Mucosa of gallbladder (tissue), 1 donor: Measurements from ENCODE around the gene CD83. TPM values are rescaled to one million over a fixed set of nuclear protein-coding genes. Genes with fewer than 3 reads are reported as not detected.
"Not testable (repeated sequence)": the region's sequence is repeated elsewhere in the genome, so short reads cannot be mapped to it uniquely, and the experiment has no call there.

Source experiments
- DNase-seq: peaks from one replicate; pipeline ENCODE4 v3.0.0-alpha.2; 2020; ENCODE audit warnings: low spot score
- total RNA-seq: library from RNA; stranded (reverse); gene quantifications from one replicate; pipeline ENCODE4 v1.2.1, GENCODE V29; 2021
- donor health status: DM: no; HTN: no; CAD: no.

Gene CD83
- total RNA-seq, 1 donor from 2014 or later = 5.8 TPM

DNA sequence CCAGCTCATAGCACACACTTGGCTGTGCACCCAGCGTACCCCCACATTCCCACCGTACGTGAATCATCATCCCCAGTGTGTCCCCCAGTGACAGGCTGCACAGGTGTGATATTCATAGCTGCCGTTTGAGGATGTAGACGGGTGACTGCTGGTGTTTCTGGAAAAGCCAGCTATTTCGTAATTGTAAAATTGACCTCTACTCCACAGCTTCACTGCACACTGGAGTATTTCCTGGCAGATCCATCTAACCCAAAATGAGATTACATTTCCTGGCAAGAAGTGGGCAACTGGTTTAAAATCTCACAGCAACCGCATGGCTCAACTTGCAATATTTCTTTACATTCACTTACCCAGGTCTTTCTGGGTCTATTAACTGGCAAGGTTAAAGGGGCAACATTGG, 30.3 kb downstream of the CD83 start:
- DNase-seq = no peak

DNA sequence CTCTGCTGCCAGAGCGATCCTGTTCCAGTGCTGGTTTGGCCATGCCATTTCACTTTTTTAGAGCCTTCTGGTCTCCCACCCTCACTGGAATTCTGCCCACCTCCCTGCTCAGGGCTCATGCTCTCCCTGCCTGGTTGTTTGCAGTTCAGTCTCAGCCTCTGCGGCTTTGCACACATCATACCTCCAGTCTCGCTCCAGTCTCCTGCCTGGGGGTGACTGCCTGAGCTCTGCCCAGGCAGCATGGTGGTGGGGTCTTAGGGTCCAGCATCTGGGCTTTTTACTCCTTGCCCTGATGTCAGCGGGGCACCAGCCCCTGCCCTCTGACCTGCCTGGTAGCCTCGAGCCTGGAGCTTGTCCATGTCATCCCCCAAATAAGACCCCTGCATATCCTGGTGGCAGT, 30.9 kb downstream of the CD83 start:
- DNase-seq = no peak

DNA sequence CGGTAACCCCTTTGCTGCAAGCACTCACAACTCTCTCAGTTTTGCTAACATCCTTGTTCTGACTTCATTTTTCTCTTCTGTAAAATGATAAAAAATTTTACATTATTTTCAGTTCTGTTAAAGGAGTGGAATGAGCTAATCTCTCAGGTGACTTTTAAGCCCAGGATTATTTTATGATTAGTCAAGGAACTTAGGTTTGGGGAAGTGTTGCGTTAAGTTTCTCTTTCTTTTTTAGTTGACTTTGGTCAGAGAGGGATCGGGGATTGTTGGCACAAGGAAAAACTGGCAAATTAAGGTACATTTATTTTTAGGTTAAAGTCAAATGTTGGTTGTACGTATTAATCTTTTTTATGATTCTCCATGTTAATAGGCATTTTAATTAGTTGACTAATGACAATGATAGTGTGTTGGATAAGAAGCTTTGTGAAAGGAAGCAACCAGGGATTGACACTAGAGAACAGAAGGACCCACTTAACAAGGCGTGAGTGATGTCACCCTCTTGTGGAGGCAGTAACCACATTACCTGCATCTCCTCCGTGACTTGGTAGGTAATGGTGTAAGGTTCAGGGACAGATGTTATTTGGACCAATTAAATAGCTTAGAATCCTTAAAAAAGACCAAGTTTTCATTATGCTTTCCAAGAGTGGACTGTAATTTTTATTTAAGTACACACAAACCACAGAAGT, 31.6 kb downstream of the CD83 start:
- no peak for DNase-seq

DNA sequence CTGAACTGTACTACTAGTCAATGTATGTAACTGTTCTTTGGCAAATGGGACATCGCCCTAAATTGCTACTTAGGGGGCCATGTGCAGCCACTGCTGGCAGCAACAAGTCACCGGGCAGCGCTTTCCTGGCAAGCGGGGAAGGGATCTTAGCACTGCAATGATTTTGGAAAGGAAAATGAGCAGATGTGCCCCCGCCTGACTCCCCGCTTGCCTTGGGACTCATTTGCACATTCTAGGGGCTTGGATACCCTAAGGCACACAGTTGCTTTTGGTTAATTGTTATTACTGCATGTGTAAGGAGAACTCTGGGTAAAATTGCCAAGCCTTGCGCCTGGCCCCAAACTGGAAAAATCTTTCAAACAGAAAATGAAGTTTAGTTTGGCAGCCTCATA, 32.2 kb downstream of the CD83 start:
- no peak for DNase-seq

- not testable (repeated sequence) for DNase-seq
These were observed 33.7 kb downstream of the CD83 start for GRCh38 chr6:14151300-14151699.

DNA sequence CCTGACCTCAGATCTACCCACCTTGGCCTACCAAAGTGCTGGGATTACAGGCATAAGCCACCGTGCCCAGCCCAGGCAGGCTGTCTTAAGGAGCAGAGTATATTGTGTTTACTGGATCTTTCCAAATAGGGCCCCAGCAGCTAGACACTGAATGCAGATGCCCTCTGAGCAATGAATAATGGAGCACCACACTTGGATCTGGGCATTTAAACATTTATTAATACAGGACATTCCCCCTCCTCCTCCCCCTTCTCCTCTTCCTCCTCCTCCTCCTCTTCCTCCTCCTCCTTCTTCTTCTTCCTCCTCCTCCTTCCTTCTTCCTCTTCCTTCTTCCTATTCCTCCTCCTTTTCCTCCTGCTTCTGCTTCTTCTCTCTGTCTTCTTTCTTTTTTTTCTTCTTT, 34.2 kb downstream of the CD83 start:
- DNase-seq = no peak

- no peak for DNase-seq
These were observed 35.7 kb downstream of the CD83 start for GRCh38 chr6:14153228-14153627.

GRCh38 chr6:14159090-14159489, 41.5 kb downstream of the CD83 start:
- DNase-seq = no peak

- DNase-seq = no peak
These were observed 45.3 kb downstream of the CD83 start for GRCh38 chr6:14162826-14163225.

DNA sequence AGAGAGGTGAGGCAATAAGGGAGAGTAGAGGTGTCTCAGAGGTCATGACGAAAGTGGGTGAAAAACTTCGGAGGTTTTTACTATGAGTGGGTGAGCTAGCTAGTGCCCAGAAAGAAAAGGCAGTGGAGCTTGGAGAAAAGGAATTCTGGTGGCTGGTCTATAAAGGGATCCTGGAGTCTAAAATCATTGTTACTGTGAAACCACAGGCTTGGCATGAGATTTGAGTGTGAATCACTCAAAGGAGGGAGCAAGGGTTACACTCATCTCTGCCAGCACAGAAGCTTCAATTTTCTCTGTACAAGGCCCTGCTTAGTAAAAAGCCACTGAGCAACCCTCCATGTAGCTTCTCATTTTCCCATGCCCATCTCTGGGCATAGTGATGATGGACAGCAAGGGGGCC, 47.5 kb downstream of the CD83 start:
- DNase-seq = no peak

- DNase-seq = no peak
These were observed 49.3 kb downstream of the CD83 start for GRCh38 chr6:14166839-14167238.

GRCh38 chr6:14170128-14170527, 52.6 kb downstream of the CD83 start:
- DNase-seq = no peak

DNA sequence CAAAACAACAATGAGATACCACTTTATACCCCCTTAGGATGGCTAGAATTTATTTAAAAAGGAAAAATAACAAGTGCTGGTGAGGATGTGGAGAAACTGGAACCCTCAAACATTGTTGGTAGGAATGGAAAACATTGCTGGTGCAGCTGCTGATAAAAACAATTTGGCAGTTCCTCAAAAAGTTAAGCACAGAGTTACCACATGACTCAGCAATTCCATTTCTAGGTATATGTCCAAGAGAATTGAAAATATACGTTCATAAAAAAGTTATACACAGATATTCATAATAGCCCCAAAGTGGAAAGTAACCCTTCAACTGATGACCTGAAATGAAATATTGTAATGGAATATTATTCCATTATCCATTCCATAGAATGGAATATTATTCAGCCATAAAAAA, 55.0 kb downstream of the CD83 start:
- no peak for DNase-seq

GRCh38 chr6:14174226-14174625, 56.7 kb downstream of the CD83 start:
- no peak for DNase-seq

GRCh38 chr6:14174996-14175395, 57.4 kb downstream of the CD83 start:
- DNase-seq = no peak

DNA sequence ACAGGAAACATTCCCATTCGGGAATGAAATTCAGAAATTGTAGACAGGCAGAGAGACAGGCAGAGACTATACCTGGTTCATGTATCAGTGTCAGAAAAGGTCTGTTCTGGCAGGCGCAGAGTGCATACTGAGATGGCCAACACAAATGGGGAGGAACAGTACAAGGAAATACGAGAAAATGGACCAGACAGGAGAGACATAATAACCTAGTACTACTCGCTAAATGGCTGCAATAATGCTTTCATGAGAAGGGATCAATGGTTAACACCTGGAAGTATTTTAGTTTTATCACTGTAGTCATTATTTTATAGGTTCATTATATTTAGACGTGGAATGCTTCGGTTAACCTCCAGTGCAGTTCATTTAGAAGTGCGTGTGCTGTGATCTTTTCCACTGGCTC, 58.9 kb downstream of the CD83 start:
- DNase-seq = no peak

GRCh38 chr6:14177413-14178082, 60.0 kb downstream of the CD83 start:
- no peak for DNase-seq

DNA sequence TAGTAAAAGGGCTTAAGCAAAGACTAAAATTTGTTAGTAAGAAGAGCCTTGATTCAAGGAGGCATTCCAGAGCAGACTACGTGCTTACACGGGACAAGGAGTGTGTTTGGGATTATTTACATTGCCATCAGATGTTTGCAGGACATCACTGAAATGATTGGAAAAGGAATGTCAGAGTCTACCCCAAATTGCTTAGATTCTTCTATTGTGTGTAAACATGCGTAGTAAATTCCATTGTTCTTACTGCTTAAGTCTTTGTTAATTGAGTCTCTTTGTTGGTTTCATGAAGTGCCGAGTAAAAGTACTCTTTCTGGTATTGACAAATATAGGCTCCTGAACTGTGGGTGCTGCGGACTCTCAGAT, 60.5 kb downstream of the CD83 start:
- DNase-seq = no peak

- DNase-seq = no peak
These were observed 63.0 kb downstream of the CD83 start for GRCh38 chr6:14180609-14181008.

GRCh38 chr6:14182916-14183315, 65.3 kb downstream of the CD83 start:
- no peak for DNase-seq
